Ishikawa (cell line): ENCODE results near the gene METTL27.

Experiments used
- CEBPB ChIP-seq: IDR thresholded peaks from 2 replicates; pipeline ENCODE4 v1.6.1; 2012
- CREB1 ChIP-seq: IDR thresholded peaks from 2 replicates; pipeline ENCODE4 v1.6.1; 2012; ENCODE audit warnings: low read depth
- EGR1 ChIP-seq: IDR thresholded peaks from 2 replicates; pipeline ENCODE4 v1.6.1; 2012
- EP300 ChIP-seq: IDR thresholded peaks from 2 replicates; pipeline ENCODE4 v1.6.1; 2012; ENCODE audit warnings: borderline replicate concordance
- MAX ChIP-seq: IDR thresholded peaks from 2 replicates; pipeline ENCODE4 v1.6.1; 2012
- RAD21 ChIP-seq: IDR thresholded peaks from 2 replicates; pipeline ENCODE4 v1.6.1; 2012; ENCODE audit warnings: low read depth
- REST ChIP-seq: IDR thresholded peaks from 2 replicates; pipeline ENCODE4 v1.6.1; 2012; ENCODE audit warnings: low read depth, mild to moderate bottlenecking
- TAF1 ChIP-seq: IDR thresholded peaks from 2 replicates; pipeline ENCODE4 v1.6.1; 2012; ENCODE audit warnings: low read depth, mild to moderate bottlenecking
- TEAD4 ChIP-seq: IDR thresholded peaks from 2 replicates; pipeline ENCODE4 v1.6.1; 2012
- YY1 ChIP-seq: IDR thresholded peaks from 2 replicates; pipeline ENCODE4 v1.6.1; 2012; ENCODE audit warnings: low read depth

GRCh38 chr7:73851410-73852338 lies 9.4 kb upstream of the METTL27 start:
- peak; percentile 92 for TF ChIP-seq TEAD4
- TF ChIP-seq RAD21 = peak; percentile 32; the same call in 1 of the 2 replicates
- TF ChIP-seq CEBPB = peak; percentile 30; the same call in 1 of the 2 replicates
- TF ChIP-seq EP300 = peak; percentile 87
- TF ChIP-seq YY1 = no peak
- TF ChIP-seq MAX = peak; percentile 93
- no peak for TF ChIP-seq REST
- TF ChIP-seq EGR1 = no peak
- TF ChIP-seq TAF1 = no peak
- 0 out of 2 replicates have a peak, but pooled peaks have one; percentile 32 for TF ChIP-seq CREB1
